Esophagus muscularis mucosa (tissue), 4 donors: ENCODE measurements around the gene EFCAB11. TPM values are rescaled to one million over a fixed set of nuclear protein-coding genes. Genes with fewer than 3 reads are reported as not detected.
A peak's percentile ranks its signal among the peaks of the same experiment; 100 is the strongest.

Source experiments
- DNase-seq: peaks from one replicate; pipeline ENCODE4 v3.0.0-alpha.2; 2017; ENCODE audit errors: extremely low spot score
- H3K27ac ChIP-seq, 4 donors: fragments of 200-600 bp; sonication (generic); replicated peaks in 1 of 4; 1 replicate in 3 of 4; 2 replicates in 1 of 4; pipeline ENCODE4 v1.5.1; 2016 to 2019; ENCODE audit warnings: mild to moderate bottlenecking in 1 of 4
- H3K27me3 ChIP-seq, 4 donors: fragments of 200-600 bp; sonication (generic); one replicate each; pipeline versions ENCODE4 v1.5.1 to v1.6.0; 2016 to 2019
- H3K36me3 ChIP-seq, 4 donors: fragments of 200-600 bp; sonication (generic); one replicate each; pipeline ENCODE4 v1.5.1; 2016 to 2019
- H3K4me1 ChIP-seq, 4 donors: fragments of 200-600 bp; sonication (generic); one replicate each; pipeline ENCODE4 v1.5.1; 2016 to 2019
- H3K4me3 ChIP-seq, 4 donors: fragments of 200-600 bp; sonication (generic); 1 replicate in 2 of 4; 2 replicates in 2 of 4; pipeline ENCODE4 v1.5.1; 2016 to 2019; ENCODE audit warnings: mild to moderate bottlenecking in 4 of 4, moderate library complexity in 1 of 4
- H3K9me3 ChIP-seq, 4 donors: fragments of 200-600 bp; sonication (generic); 1 replicate in 3 of 4; 2 replicates in 1 of 4; pipeline ENCODE4 v1.5.1; 2016 to 2019
- EP300 ChIP-seq: sonication (generic); formaldehyde crosslinking; IDR thresholded peaks from one replicate; pipeline ENCODE4 v1.6.1; 2017; ENCODE audit warnings: antibody characterized with exemption
- POLR2A ChIP-seq: fragments of 450-650 bp; IDR thresholded peaks from one replicate; pipeline ENCODE4 v1.6.1; 2017; ENCODE audit warnings: antibody characterized with exemption, moderate library complexity, mild to moderate bottlenecking, low read depth
- POLR2AphosphoS5 ChIP-seq, 2 donors: sonication (generic); formaldehyde crosslinking; IDR thresholded peaks; one replicate each; pipeline ENCODE4 v1.6.1; 2017; ENCODE audit warnings: antibody characterized with exemption in 2 of 2
- WGBS: methylation state at CpG from one replicate; pipeline ENCODE4 v1.1.5; 2018; 5-methylcytosine and 5-hydroxymethylcytosine counted together
- intact Hi-C: fragments of 100-400 bp; cut with DNase I; formaldehyde crosslinking; loops from one replicate; pipeline ENCODE4 v1.15.1; 2023
- total RNA-seq, 4 donors: library from RNA; depleted of rRNA; stranded (reverse); fragments of >200 nt; gene quantifications; one replicate each; pipeline versions ENCODE4 v1.1.0 to v1.2.1, GENCODE V29; 2016
- TF ChIP-seq, protein P1 (sequence below), 3 experiments: fragments of 200-600 bp in 2 of 3; fragments of 450-650 bp in 1 of 3; sonication (generic) in 2 of 3; IDR thresholded peaks; one replicate each; pipeline ENCODE4 v1.5.1; 2017 to 2019; ENCODE audit warnings: antibody characterized with exemption in 3 of 3, mild to moderate bottlenecking in 2 of 3, moderate library complexity in 1 of 3

EFCAB11 gene
- total RNA-seq, 4 donors from 2014 or later: 3.1 to 15.0 (median 6.1) TPM

DNA sequence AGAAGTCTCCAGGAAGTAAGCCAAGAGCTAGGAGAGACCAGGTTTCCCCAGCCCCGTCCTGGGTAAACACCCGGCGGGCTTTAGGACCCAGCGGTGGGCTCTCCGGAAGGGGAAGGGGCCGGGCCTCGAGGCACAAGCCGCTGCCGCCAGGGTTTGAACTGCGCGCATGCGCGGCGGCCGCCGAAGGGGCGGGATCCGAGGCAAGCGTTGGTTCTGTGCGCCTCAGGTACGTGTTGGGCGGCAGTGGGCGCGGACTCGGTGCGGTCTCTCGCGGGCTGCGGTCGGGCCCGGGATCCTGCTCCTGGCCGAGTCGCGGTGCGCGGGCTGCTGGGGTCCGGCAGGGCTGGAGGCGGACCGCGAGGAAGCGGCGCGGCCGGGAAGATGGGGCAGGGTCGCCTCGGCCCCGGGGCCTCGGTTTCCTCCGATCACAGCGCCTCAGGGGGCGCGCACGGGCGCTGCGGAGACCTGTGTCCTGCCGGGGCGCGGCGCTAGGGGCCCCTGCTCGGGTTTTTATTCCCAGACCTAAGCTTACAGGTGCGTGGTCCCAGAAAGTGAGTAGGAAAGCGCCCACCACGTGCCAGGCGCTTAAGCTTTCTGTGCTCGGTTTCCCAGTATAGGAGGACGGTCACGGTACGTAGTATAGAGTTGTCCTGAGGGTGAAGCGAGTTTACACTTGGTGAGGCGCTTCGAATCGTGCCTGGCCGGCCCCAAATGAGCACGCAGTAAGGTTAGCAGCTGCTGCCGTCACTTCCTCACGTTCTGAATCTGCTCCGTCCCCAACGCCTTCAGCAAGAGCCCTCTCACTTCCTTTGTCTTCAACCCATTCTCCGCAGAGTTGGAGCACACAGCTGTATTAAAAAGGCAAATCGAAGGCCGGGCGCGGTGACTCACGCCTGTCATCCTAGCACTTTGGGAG lies 1.5 kb upstream of the EFCAB11 start, which contains the start of gene TDP1:
TSS of gene TDP1 (plus strand) at position 183 of the 916 bp plus-strand sequence. CDS start 7,188 bp downstream, outside the sequence.
- Histone ChIP-seq H3K9me3 (no peaks in the 10 kb centered on the region), H3K4me1 (peaks cover 7 to 34% (median 25%) of the 10 kb centered on the region in 4 donors), H3K27me3 (no peaks in the 10 kb centered on the region), H3K27ac (peak within 1 kb of the TSS; percentile 91 to 95 (median 94)), H3K36me3 (peaks cover 0 to 6% (median 0%) of the 10 kb centered on the region in 4 donors), H3K4me3 (peak within 1 kb of the TSS; percentile 72 to 92 (median 83))
- WGBS: under 1% methylated on average over 42 of the region's 84 CpGs
- intact Hi-C loops: loop anchor here (10.0 kb wide), 1 partner anchor 299 kb away; the partner anchor contains the start of gene PSMC1
- peak; percentile 90 to 94 for TF ChIP-seq POLR2AphosphoS5 (IDR thresholded peaks at IDR 0.05)
- TF ChIP-seq, protein P1, sequence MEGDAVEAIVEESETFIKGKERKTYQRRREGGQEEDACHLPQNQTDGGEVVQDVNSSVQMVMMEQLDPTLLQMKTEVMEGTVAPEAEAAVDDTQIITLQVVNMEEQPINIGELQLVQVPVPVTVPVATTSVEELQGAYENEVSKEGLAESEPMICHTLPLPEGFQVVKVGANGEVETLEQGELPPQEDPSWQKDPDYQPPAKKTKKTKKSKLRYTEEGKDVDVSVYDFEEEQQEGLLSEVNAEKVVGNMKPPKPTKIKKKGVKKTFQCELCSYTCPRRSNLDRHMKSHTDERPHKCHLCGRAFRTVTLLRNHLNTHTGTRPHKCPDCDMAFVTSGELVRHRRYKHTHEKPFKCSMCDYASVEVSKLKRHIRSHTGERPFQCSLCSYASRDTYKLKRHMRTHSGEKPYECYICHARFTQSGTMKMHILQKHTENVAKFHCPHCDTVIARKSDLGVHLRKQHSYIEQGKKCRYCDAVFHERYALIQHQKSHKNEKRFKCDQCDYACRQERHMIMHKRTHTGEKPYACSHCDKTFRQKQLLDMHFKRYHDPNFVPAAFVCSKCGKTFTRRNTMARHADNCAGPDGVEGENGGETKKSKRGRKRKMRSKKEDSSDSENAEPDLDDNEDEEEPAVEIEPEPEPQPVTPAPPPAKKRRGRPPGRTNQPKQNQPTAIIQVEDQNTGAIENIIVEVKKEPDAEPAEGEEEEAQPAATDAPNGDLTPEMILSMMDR (IDR thresholded peaks at IDR 0.05): peak in 1 of 3 experiments; percentile 33
- peak; percentile 78 for TF ChIP-seq POLR2A
- no peak for TF ChIP-seq EP300
- peak; percentile 98 for DNase-seq

DNA sequence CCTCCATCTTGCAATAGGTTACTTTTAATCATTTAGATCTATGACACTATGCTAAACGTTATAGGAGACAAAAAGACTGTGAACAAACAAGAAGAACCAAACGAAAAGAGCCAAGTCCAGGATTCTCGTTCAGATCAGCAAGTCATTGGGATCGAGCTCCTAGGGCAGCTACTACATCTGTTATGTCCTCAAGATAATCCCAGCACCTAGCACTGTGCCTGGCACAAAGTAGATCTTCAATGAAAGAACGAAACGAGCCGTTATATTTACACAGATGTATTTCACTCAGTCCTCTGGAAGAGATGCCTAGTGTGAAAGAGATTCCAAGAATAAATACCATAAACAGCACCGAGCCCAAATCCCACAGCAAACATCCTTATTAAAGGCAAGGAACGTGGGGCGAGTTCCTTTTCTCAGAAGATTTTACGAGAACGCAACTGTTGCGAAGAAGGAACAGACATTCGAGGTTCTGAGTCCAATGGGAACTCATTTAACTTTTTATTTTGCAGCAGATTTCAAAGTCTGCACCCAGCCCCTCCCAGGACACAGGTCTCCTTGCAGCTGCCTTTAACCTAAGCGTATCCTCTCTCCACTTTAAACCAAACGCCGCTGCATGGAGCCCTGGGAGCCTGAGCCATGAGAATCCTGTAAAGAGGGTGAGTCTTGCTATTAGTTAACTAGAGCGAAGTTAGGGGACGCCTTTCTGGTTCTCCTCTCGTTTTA lies 653 bp upstream of the EFCAB11 start:
- Histone ChIP-seq H3K36me3 (peaks cover 0 to 11% (median 2%) of the 10 kb centered on the region in 4 donors), H3K4me1 (peaks cover 7 to 34% (median 25%) of the 10 kb centered on the region in 4 donors), H3K27ac (peak overlapping the region; percentile 91 to 95 (median 94)), H3K27me3 (no peaks in the 10 kb centered on the region), H3K4me3 (peak overlapping the region; percentile 72 to 92 (median 83)), H3K9me3 (no peaks in the 10 kb centered on the region)
- DNase-seq: no peak
- TF ChIP-seq POLR2A (no peak), EP300 (no peak), POLR2AphosphoS5 (IDR thresholded peaks at IDR 0.05) (no peak)
- TF ChIP-seq, protein P1 (IDR thresholded peaks at IDR 0.05): no peak
- WGBS: 2% methylated on average over 20 of the region's 20 CpGs
- intact Hi-C loops: loop anchor here (10.0 kb wide), 1 partner anchor 300 kb away; the partner anchor contains the start of gene PSMC1

DNA sequence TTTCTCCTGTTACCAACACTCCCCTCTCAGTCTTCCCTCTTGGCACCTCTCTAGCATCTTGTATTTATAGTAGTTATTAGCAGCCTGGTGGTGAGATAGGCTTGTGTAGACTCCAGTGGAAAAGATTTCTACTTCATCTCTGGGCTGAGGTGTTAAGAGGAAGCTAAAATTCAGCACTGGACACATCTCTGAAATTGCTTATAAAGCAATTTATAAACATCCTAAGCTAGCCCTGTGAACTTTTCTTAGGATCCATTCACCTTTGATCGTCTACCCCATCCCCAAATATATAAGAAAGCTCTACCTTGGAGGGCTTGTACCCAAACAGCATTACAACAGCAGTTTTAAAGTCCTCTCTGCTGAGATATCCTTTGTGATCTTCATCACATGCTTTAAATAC lies 928 bp downstream of the EFCAB11 start:
- Histone ChIP-seq H3K27ac (no peak overlapping the region), H3K4me3 (no peak overlapping the region), H3K27me3 (no peaks in the 10 kb centered on the region), H3K36me3 (peaks cover 0 to 24% (median 2%) of the 10 kb centered on the region in 4 donors), H3K9me3 (no peaks in the 10 kb centered on the region), H3K4me1 (peaks cover 7 to 34% (median 25%) of the 10 kb centered on the region in 4 donors)
- intact Hi-C loops: loop anchor here (10.0 kb wide), 1 partner anchor 301 kb away; the partner anchor contains the start of gene PSMC1
- TF ChIP-seq POLR2A: no peak
- DNase-seq: no peak
- WGBS: 47% methylated on average over 1 of the region's 1 CpG

DNA sequence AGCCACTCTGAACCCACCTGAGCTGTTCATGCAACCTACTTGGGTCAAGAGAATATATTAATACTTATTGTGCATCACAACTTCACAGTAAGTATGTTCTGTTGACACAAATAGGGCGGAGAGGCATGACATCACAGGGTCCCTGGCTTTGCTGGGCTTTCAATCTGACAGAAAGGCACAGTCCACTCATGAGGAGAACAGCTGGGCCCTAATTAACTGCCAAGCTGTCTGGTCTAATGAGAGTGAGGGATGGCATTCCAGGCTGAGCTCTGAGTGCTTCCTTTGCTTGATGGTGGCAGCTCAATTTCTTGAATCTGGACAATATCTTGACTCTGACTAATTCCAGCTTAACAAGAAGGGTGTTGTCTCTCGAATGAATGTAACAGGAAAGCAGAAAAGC lies 2.0 kb downstream of the EFCAB11 start:
- intact Hi-C loops: loop anchor here (10.0 kb wide), 1 partner anchor 302 kb away; the partner anchor contains the start of gene PSMC1
- DNase-seq: no peak
- H3K9me3 ChIP-seq: no peaks in the 10 kb centered on the region
- H3K27me3 ChIP-seq: no peaks in the 10 kb centered on the region
- H3K27ac ChIP-seq: no peak overlapping the region
- H3K36me3 ChIP-seq: peaks cover 0 to 21% (median 2%) of the 10 kb centered on the region in 4 donors
- no peak overlapping the region for H3K4me3 ChIP-seq
- H3K4me1 ChIP-seq: peaks cover 7 to 24% (median 21%) of the 10 kb centered on the region in 4 donors
- TF ChIP-seq, protein P1 (IDR thresholded peaks at IDR 0.05): no peak
- TF ChIP-seq POLR2AphosphoS5 (IDR thresholded peaks at IDR 0.05): no peak
- TF ChIP-seq POLR2A: no peak
- TF ChIP-seq EP300: no peak
- WGBS: 78% methylated on average over 2 of the region's 2 CpGs
